ENCODE data around the gene ANKRD24. TPM values are rescaled to one million over a fixed set of nuclear protein-coding genes. Genes with fewer than 3 reads are reported as not detected.
"Not testable (repeated sequence)": the region's sequence is repeated elsewhere in the genome, so short reads cannot be mapped to it uniquely, and the experiment has no call there.

ANKRD24 gene
- total and polyA plus RNA-seq, 8 donors, result 0.58 to 2.3 (median 1.3) TPM

DNA sequence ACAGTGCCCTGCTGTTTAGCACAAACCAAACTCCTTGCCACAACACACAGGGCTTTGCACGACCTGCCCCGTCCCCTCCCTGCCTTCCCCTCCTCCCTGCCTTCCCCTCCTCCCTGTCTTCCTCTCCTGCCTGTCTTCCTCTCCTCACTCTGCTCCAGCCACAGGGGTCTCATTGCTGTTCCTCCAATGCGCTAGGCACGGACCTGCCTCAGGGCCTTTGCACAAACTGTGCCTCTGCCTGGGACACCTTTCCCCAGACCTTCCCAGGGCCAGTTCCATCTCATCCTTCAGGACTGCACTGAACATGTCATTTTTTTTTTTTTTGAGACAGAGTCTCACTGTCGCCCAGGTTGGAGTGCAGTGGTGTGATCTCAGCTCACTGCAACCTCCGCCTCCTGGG, 30.9 kb upstream of the ANKRD24 start:
- no peak for ATAC-seq
- Histone ChIP-seq H3K4me3 (no peak overlapping the region), H3K36me3 (no peaks in the 10 kb centered on the region), H3K27me3 (peaks cover 4 to 86% of the 10 kb centered on the region in 2 donors), H3K4me1 (no peaks in the 10 kb centered on the region), H3K27ac (no peak overlapping the region), H3K9me3 (no peaks in the 10 kb centered on the region)
- no peak for DNase-seq
- TF ChIP-seq CTCF (IDR thresholded peaks at IDR 0.05), result no peak
- intact Hi-C loops (cut with DNase I), result no loop called here

DNA sequence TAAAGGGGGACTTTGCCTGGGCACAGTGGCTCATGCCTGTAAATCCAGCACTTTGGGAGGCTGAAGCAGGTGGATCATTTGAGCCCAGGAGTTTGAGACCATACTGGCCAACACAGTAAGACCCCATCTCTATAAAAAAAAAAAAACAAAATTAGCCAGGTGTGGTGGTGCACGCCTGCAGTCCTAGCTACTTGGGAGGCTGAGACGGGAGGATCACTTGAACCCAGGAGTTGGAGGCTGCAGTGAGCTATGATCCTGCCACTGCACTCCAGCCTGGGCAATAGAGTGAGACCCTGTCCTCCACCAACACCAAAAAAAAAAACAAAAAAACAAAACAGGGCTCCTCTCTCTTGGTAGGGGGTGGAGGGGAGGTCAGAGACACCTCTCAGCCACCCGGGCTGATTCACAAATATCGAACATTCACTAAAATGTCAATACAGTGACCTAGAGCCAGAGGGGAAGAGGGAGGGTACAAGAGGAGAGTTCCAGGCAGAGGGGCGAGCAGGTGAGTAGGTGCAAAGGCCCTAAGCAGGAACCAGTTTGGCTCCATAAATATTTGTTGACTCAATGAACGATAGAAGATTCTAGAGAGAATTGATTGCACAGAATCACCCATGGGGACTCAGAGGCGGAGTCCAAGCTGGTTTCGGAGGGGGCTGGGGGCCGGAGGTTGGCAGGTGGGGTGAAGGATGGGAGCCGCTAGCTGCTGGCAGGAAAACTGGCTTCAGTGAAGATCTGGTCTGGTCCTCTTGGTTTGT, 30.1 kb upstream of the ANKRD24 start:
- TF ChIP-seq CTCF (IDR thresholded peaks at IDR 0.05), result no peak
- H3K27me3 ChIP-seq, result peaks cover 4 to 78% of the 10 kb centered on the region in 2 donors
- intact Hi-C loops (cut with DNase I), result no loop called here
- ATAC-seq (no peak), DNase-seq (no peak)
- H3K36me3 ChIP-seq, result no peaks in the 10 kb centered on the region
- H3K9me3 ChIP-seq, result no peaks in the 10 kb centered on the region
- no peak overlapping the region for H3K27ac ChIP-seq
- no peak overlapping the region for H3K4me3 ChIP-seq
- H3K4me1 ChIP-seq, result no peaks in the 10 kb centered on the region

GRCh38 chr19:4154571-4155312, 27.7 kb upstream of the ANKRD24 start:
- Histone ChIP-seq H3K9me3 (no peaks in the 10 kb centered on the region), H3K27ac (no peak overlapping the region), H3K4me3 (no peak overlapping the region), H3K4me1 (no peaks in the 10 kb centered on the region), H3K27me3 (peaks cover 4 to 55% of the 10 kb centered on the region in 2 donors), H3K36me3 (no peaks in the 10 kb centered on the region)
- intact Hi-C loops (cut with DNase I), result no loop called here
- TF ChIP-seq CTCF (IDR thresholded peaks at IDR 0.05), result no peak
- DNase-seq (no peak), ATAC-seq (no peak)

GRCh38 chr19:4157164-4157563, 25.3 kb upstream of the ANKRD24 start:
- ATAC-seq (no peak), DNase-seq (no peak)
- H3K27ac ChIP-seq, result no peak overlapping the region
- intact Hi-C loops (cut with DNase I), result no loop called here
- H3K4me1 ChIP-seq, result no peaks in the 10 kb centered on the region
- H3K36me3 ChIP-seq, result no peaks in the 10 kb centered on the region
- H3K4me3 ChIP-seq, result no peak overlapping the region
- H3K27me3 ChIP-seq, result peaks cover 4 to 31% of the 10 kb centered on the region in 2 donors
- H3K9me3 ChIP-seq, result no peaks in the 10 kb centered on the region
- no peak for TF ChIP-seq CTCF (IDR thresholded peaks at IDR 0.05)

DNA sequence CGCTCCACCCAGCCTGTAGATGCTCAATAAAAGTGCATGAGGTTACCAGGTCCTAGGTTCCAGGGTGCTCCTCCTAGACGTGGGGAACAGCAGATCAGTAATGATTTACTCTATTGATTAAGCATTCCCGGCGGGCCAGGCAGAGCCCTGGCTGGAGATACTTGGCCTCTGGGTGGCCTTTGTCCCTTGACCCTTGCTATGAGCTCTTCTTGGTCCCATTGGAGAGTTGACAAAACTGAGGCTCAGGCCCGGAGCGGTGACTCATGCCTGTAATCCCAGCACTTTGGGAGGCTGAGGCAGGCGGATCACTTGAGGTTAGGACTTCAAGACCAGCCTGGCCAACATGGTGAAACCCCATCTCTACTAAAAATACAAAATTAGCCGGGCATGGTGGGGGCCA, 24.5 kb upstream of the ANKRD24 start:
- H3K4me1 ChIP-seq; H3K4me3 ChIP-seq; H3K27ac ChIP-seq; DNase-seq; ATAC-seq; intact Hi-C loops (cut with DNase I); H3K9me3 ChIP-seq; H3K36me3 ChIP-seq: not testable (repeated sequence)
- H3K27me3 ChIP-seq, result peaks cover 4 to 23% of the 10 kb centered on the region in 2 donors
